GM21825 (cell line): ENCODE data around the gene CATSPERE.
"Not testable (repeated sequence)": the region's sequence is repeated elsewhere in the genome, so short reads cannot be mapped to it uniquely, and the experiment has no call there.

ENCODE experiments used
- ATAC-seq: cut with Tn5 transposase; IDR thresholded peaks from one replicate; pipeline ENCODE4 v1.9.1; 2021; ENCODE audit warnings: mild to moderate bottlenecking, moderate library complexity; ENCODE audit not compliant: unreplicated experiment

The CATSPERE gene

DNA sequence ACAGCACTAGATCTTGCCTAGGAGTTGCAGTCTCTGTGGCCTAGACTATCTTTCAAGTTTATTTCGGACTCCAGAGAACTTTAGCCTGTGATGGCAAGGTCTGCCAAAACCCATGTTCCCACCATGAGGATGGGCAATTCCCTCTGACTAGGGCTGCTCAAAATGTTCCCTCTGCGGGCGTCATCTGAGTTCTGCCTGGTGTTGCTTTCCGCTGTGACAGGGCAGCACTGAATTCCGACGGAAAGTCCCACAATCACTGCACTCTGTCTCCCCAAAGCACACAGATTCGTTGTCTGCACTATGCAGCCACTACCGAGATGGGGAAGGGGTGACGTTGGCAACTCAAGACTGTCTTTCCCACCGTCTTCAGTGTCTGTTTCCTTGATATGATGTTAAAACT is 75.2 kb downstream of the CATSPERE start:
- ATAC-seq, result no peak

DNA sequence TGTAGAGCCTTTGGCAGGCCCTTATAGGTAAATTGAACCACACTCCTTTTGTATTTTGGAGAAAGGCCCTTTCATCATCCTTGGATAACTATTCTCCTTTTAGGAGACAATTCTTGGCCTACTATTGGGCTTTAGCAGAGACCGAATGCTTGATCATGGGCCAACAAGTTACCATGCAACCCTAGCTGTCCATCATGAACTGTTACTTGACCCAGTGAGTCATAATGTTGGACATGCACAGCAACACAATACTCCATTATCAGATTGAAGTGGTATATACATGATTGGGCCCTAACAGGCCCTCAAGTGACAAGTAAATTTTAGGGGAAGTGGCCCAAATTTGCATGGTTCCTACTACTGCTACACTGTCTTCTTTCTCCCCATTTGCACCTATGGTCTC is 84.4 kb downstream of the CATSPERE start:
- no peak for ATAC-seq

GRCh38 chr1:244548558-244549115 is 87.6 kb downstream of the CATSPERE start:
- ATAC-seq, result no peak

DNA sequence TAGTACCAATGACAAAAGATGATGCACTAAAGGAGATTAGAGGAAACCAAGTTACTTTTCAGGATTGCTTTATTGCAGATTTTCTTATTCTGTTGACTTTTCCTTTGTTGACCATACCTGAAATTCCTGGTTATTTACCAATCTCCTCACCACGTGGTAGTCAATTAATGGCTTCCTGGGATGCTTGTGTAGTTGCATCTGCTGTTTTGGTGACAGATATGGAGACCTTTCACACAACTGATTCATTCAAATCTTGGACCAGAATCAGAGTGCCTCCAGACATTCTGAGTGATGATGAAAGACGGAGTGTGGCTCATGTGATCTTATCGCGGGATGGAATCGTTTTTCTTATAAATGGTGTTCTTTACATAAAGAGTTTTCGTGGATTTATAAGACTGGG is 91.3 kb downstream of the CATSPERE start:
- ATAC-seq, result no peak

DNA sequence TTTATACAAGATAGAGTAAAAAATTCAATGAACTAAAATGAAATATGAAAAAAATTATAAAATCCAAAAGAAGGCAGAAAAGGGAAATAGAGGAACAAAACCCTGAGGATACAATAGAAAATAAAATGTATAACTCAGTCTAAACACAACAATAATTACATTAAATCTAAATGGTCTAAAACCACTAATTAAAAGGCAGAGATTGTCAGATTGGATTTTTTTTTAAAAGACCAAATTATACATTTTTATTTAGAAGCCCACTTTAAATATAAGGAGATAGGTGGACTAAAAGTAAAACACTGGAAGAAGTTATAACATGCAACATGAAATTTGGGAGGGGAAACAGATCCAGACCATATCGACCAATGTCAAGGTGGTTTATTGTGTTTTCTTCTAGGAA is 95.2 kb downstream of the CATSPERE start:
- no peak for ATAC-seq

DNA sequence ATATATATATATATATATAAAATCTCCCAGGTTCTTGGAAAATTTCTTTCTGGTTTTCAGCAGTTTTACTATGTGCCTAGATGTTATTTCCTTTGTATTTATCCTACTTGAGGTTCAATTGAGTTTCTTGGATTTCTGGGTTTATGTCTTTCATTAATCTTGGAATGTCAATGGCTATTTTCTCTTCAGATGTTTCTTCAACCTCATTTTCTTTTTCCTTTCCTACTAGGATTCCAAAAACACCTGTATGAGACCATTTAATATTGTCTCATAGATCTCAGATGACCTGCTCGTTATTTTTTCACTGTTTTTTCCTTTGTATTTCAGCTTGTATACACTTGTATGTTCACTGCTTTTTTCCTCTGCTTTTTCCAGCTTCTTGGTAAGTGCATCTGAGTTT is 96.5 kb downstream of the CATSPERE start:
- ATAC-seq, result no peak

DNA sequence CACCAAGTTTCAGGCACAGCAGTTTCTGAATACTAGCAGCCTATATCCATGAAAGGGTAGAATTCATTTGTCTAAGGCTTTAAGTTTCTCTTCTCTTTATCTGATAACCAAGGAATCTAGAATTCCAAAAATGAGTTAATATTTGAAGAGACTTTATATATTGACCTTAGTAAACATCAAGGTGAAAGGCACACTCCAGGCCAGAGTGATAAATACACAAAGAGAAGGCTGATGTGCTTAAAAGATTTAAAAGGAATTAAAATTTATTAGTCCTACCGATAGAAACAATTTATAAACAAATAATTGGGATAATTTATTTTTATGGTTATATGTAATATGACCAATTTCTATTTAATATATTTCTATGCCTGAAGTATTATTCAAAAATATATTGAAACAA is 98.5 kb downstream of the CATSPERE start:
- ATAC-seq, result no peak

DNA sequence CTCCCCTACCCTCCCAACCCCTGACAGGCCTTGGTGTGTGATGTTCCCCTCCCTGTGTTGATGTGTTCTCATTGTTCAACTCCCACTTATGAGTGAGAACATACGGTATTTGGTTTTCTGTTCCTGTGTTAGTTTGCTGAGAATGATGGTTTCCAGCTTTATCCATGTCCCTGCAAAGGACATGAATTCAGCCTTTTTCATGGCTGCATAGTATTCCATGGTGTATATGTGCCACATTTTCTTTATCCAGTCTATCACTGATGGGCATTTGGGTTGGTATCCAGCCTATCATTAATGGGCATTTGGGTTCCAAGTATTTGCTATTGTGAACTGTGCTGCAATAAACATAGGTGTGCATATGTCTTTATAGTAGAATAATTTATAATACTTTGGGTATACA is 101.8 kb downstream of the CATSPERE start:
- ATAC-seq, result not testable (repeated sequence)

DNA sequence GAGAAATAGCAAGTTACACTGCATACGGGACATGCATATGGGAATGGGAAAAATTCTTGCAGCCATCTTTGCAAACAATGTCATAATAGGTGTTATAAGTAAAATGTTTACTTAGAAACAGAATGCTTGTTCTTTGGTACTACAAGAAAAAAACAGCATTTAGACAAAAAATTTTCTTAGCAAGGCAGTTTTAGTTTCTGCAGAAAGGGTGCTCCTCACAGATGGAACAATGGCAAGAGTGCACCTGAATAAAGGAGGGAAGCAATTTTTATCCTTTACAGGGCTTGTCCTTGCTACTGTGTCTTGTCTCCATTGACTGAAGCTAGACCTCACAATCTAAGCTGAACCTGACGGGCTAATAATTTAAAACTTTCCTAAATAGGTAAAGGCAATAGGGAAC is 112.7 kb downstream of the CATSPERE start:
- no peak for ATAC-seq

GRCh38 chr1:244576259-244576892 is 115.3 kb downstream of the CATSPERE start:
- ATAC-seq, result no peak

GRCh38 chr1:244578205-244578604 is 117.1 kb downstream of the CATSPERE start:
- not testable (repeated sequence) for ATAC-seq

DNA sequence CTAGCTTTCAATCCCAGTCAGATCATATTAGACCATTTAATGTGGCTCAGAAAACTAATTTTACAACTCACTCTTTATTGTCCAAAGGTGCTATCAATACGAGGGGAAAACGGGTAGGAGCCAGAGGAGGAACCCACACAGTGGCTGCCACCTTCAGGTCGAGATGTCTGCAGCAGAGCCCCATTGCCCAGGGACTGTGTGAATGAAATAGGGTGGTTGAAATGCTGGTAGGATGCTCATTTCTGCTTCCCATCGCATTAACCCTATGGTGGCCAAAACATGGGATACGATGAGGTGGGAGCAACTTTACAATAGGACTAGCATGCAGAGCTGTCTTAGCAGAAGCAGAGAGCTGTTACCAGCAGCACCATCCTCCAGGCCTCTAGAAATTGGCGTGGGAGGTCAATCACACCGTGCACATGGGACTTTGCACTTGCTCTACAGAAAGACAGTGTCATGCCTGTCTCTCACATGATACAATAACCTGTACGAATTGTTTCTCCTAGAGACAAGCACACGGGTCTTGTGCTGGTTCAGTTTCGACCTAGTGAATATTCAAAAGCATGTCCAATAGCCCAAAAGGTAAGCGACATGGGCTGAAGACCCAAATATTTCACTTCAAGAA is 122.4 kb downstream of the CATSPERE start:
- ATAC-seq, result no peak

GRCh38 chr1:244585867-244586266 is 124.8 kb downstream of the CATSPERE start:
- ATAC-seq, result no peak

DNA sequence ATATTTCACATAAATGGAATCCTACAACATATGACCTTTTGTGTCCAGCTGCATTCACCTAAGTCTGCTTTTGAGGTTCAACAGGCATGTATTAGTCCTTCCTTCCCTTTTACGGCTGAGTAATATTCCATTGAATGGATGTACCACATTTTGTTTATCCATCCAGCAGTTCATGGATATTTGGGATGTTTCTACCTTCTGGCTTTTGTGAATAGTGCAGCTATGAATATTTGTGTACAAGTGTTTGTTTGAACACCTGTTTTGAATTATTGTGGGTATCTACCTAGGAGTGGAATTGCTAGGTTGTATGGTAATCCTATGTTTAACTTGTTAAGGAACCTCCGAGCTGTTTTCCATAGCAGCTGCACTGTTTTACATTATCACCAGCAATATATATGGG is 129.6 kb downstream of the CATSPERE start:
- no peak for ATAC-seq

GRCh38 chr1:244598611-244599010 is 137.5 kb downstream of the CATSPERE start:
- no peak for ATAC-seq

- ATAC-seq, result peak; percentile 95
Observed at GRCh38 chr1:244599937-244600350, 138.9 kb downstream of the CATSPERE start.

DNA sequence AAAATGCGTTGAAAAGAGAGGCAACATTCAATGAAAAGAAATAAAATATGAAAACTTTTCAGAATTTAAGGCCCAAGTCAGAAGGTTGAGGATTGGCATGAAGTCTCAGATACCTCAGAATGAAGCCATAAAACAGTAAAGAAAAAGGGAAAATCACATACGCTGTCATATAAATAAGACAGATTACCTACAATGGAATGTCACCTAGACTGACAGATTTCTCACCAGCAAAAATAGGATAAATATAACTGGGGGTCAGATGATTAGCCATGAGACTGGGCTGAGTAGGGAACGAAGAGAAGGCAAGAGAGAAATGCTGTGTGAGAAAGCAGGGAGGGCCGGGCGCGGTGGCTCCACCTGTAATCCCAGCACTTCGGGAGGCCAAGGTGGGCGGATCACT is 140.3 kb downstream of the CATSPERE start:
- ATAC-seq, result no peak

GRCh38 chr1:244603498-244603897 is 142.4 kb downstream of the CATSPERE start:
- ATAC-seq, result no peak

GRCh38 chr1:244605835-244606370 is 144.8 kb downstream of the CATSPERE start:
- no peak for ATAC-seq

- no peak for ATAC-seq
Observed at GRCh38 chr1:244614113-244614836, 153.2 kb downstream of the CATSPERE start.

GRCh38 chr1:244614879-244615278 is 153.8 kb downstream of the CATSPERE start:
- no peak for ATAC-seq

- ATAC-seq, result no peak
Observed at GRCh38 chr1:244615301-244615700, 154.2 kb downstream of the CATSPERE start.
